OCI-LY1 (cell line): ENCODE results near the gene CIZ1.

Experiments used
- CTCF ChIP-seq: fragments of 200-600 bp; sonication (generic), shearing (Covaris generic); IDR thresholded peaks from 2 replicates; pipeline ENCODE4 v1.5.1; 2017; ENCODE audit warnings: mild to moderate bottlenecking, antibody characterized with exemption, low read length, moderate library complexity, mixed read lengths
- EZH2 ChIP-seq: fragments of 200-600 bp; sonication (generic), shearing (Covaris generic); IDR thresholded peaks from 2 replicates; pipeline ENCODE4 v1.8.0; 2017; ENCODE audit warnings: borderline replicate concordance, mixed run types, mild to moderate bottlenecking, antibody characterized with exemption, low read length, moderate library complexity, mixed read lengths

GRCh38 chr9:128206916-128207910 lies 15.8 kb upstream of the CIZ1 start:
- TF ChIP-seq CTCF: no peak
- no peak for TF ChIP-seq EZH2
